AG09309 (cell line): ENCODE data around the gene PAPSS2.

Experiments used
- DNase-seq: peaks from one replicate; pipeline ENCODE4 v3.0.0-alpha.2; 2010; ENCODE audit warnings: low read depth
- H3K4me3 ChIP-seq: 2 replicates; pipeline ENCODE4 v1.5.1; 2011; ENCODE audit warnings: mild to moderate bottlenecking, low read depth, low read length, moderate library complexity; ENCODE audit not compliant: control insufficient read depth
- CTCF ChIP-seq: IDR thresholded peaks from 2 replicates; pipeline ENCODE4 v1.5.1; 2011; ENCODE audit warnings: mild to moderate bottlenecking, low read depth, low read length, inconsistent platforms; ENCODE audit not compliant: insufficient read depth, control insufficient read depth; ENCODE audit errors: missing control alignments

The PAPSS2 gene

GRCh38 chr10:87632454-87632853, 27.2 kb upstream of the PAPSS2 start:
- DNase-seq: no peak

GRCh38 chr10:87634311-87634710, 25.4 kb upstream of the PAPSS2 start:
- H3K4me3 ChIP-seq: no peak overlapping the region
- no peak for TF ChIP-seq CTCF
- DNase-seq: no peak

More at GRCh38 chr10:87632454-87632853, 27.2 kb upstream of the PAPSS2 start:
- no peak for TF ChIP-seq CTCF
- H3K4me3 ChIP-seq: no peak overlapping the region

- peak; percentile 27 for DNase-seq
- no peak overlapping the region for H3K4me3 ChIP-seq
- no peak for TF ChIP-seq CTCF
Observed at GRCh38 chr10:87635498-87636312, 24.0 kb upstream of the PAPSS2 start.

GRCh38 chr10:87636313-87636915, 23.3 kb upstream of the PAPSS2 start:
- no peak overlapping the region for H3K4me3 ChIP-seq
- DNase-seq: no peak
- TF ChIP-seq CTCF: no peak

GRCh38 chr10:87639493-87639892, 20.2 kb upstream of the PAPSS2 start:
- DNase-seq: no peak
- no peak for TF ChIP-seq CTCF
- no peak overlapping the region for H3K4me3 ChIP-seq

- DNase-seq: no peak
- H3K4me3 ChIP-seq: no peak overlapping the region
- no peak for TF ChIP-seq CTCF
Observed at GRCh38 chr10:87640043-87640442, 19.6 kb upstream of the PAPSS2 start.

GRCh38 chr10:87642486-87642885, 17.2 kb upstream of the PAPSS2 start:
- no peak overlapping the region for H3K4me3 ChIP-seq
- TF ChIP-seq CTCF: no peak
- DNase-seq: no peak
